WTC11 (cell line): ENCODE results near the gene PTPRN2. TPM values are rescaled to one million over a fixed set of nuclear protein-coding genes. Genes with fewer than 3 reads are reported as not detected.

Experiments
- ATAC-seq: fragments of 200-7000 bp; cut with Tn5 transposase; 2 replicates; pipeline ENCODE4 v1.10.0; 2021; ENCODE audit warnings: mild to moderate bottlenecking, moderate library complexity
- CTCF ChIA-PET: fragments of 300-600 bp; sonication (Branson Sonifier 250); formaldehyde crosslinking; loops from one replicate; lab custom pipeline; 2021; ENCODE audit warnings: antibody characterized with exemption; lab: Charles Lee
- POLR2A ChIA-PET: fragments of 350-600 bp; sonication (Branson Sonifier 250); formaldehyde crosslinking; loops from one replicate; lab custom pipeline; 2021; ENCODE audit warnings: antibody characterized with exemption; lab: Charles Lee
- DNase-seq: peaks from one replicate; pipeline ENCODE4 v3.0.0; 2021; ENCODE audit warnings: low spot score
- H3K27ac Mint-ChIP-seq: 2 replicates; pipeline ENCODE4 v1.8.0; 2021; ENCODE audit warnings: mixed read lengths
- H3K27me3 Mint-ChIP-seq: 2 replicates; pipeline ENCODE4 v1.8.0; 2021; ENCODE audit warnings: low read depth, mild to moderate bottlenecking, moderate library complexity, mixed read lengths
- H3K36me3 Mint-ChIP-seq: 2 replicates; pipeline ENCODE4 v1.8.0; 2021; ENCODE audit warnings: mixed read lengths
- H3K4me1 Mint-ChIP-seq: 2 replicates; pipeline ENCODE4 v1.8.0; 2022; ENCODE audit warnings: mixed read lengths
- H3K4me3 Mint-ChIP-seq: 2 replicates; pipeline ENCODE4 v1.8.0; 2021; ENCODE audit warnings: mild to moderate bottlenecking, moderate library complexity, mixed read lengths
- H3K9me3 Mint-ChIP-seq: 2 replicates; pipeline ENCODE4 v1.8.0; 2021; ENCODE audit warnings: mixed read lengths
- CBFB ChIP-seq: sonication (generic); formaldehyde crosslinking; IDR thresholded peaks from 2 replicates; pipeline ENCODE4 v1.8.1; 2022; ENCODE audit warnings: mild to moderate bottlenecking, low read depth, missing genetic modification reagents
- GRHL2 ChIP-seq: fragments of 250-450 bp; sonication (Bioruptor Pico); IDR thresholded peaks from 2 replicates; pipeline ENCODE4 v1.8.0; 2022; ENCODE audit warnings: mild to moderate bottlenecking, moderate library complexity; ENCODE audit not compliant: insufficient replicate concordance, severe bottlenecking
- MXD4 ChIP-seq: fragments of 250-450 bp; sonication (Bioruptor Pico); IDR thresholded peaks from 2 replicates; pipeline ENCODE4 v1.8.0; 2021; ENCODE audit warnings: mild to moderate bottlenecking, moderate library complexity, borderline replicate concordance
- NFE2L1 ChIP-seq: sonication (generic); formaldehyde crosslinking; IDR thresholded peaks from 2 replicates; pipeline ENCODE4 v1.8.1; 2023; ENCODE audit warnings: missing genetic modification reagents
- NFYB ChIP-seq: sonication (generic); formaldehyde crosslinking; conservative IDR thresholded peaks from 2 replicates; pipeline ENCODE4 v1.8.0; 2022; ENCODE audit warnings: low read depth, missing genetic modification reagents
- SP1 ChIP-seq: sonication (generic); formaldehyde crosslinking; conservative IDR thresholded peaks from 2 replicates; pipeline ENCODE4 v1.8.1; 2022; ENCODE audit warnings: missing genetic modification reagents
- TEAD1 ChIP-seq: sonication (generic); formaldehyde crosslinking; IDR thresholded peaks from 2 replicates; pipeline ENCODE4 v1.8.0; 2022; ENCODE audit warnings: mild to moderate bottlenecking, missing genetic modification reagents
- ZNF138 ChIP-seq: sonication (generic); formaldehyde crosslinking; conservative IDR thresholded peaks from 2 replicates; pipeline ENCODE4 v1.8.1; 2022; ENCODE audit warnings: mild to moderate bottlenecking, moderate library complexity, missing genetic modification reagents
- ZNF219 ChIP-seq: sonication (generic); formaldehyde crosslinking; IDR thresholded peaks from 2 replicates; pipeline ENCODE4 v1.8.0; 2023; ENCODE audit warnings: missing genetic modification reagents, mild to moderate bottlenecking, borderline replicate concordance
- ZNF232 ChIP-seq: sonication (generic); formaldehyde crosslinking; IDR thresholded peaks from 2 replicates; pipeline ENCODE4 v1.8.0; 2022; ENCODE audit warnings: mild to moderate bottlenecking, missing genetic modification reagents
- ZNF263 ChIP-seq: sonication (generic); formaldehyde crosslinking; IDR thresholded peaks from 2 replicates; pipeline ENCODE4 v1.8.1; 2022; ENCODE audit warnings: low read depth, mild to moderate bottlenecking, moderate library complexity, missing genetic modification reagents
- ZNF317 ChIP-seq: sonication (generic); formaldehyde crosslinking; IDR thresholded peaks from 2 replicates; pipeline ENCODE4 v1.8.1; 2023; ENCODE audit warnings: low read depth, mild to moderate bottlenecking, moderate library complexity, missing genetic modification reagents, borderline replicate concordance
- total RNA-seq: library from RNA; stranded (reverse); gene quantifications from 3 replicates; pipeline ENCODE4 v1.2.3, GENCODE V29; 2021
- TF ChIP-seq, protein P1 (sequence below): sonication (generic); formaldehyde crosslinking; IDR thresholded peaks from 2 replicates; pipeline ENCODE4 v1.8.1; 2022; ENCODE audit warnings: low read depth, mild to moderate bottlenecking, moderate library complexity, missing genetic modification reagents, borderline replicate concordance
- TF ChIP-seq, protein P2 (sequence below): sonication (generic); formaldehyde crosslinking; conservative IDR thresholded peaks from 2 replicates; pipeline ENCODE4 v1.8.1; 2023; ENCODE audit warnings: mild to moderate bottlenecking, low read depth, missing genetic modification reagents, moderate library complexity
- TF ChIP-seq, protein P3 (sequence below): sonication (generic); formaldehyde crosslinking; IDR thresholded peaks from 2 replicates; pipeline ENCODE4 v1.8.1; 2023; ENCODE audit warnings: mild to moderate bottlenecking, missing genetic modification reagents, moderate library complexity
- TF ChIP-seq, protein P4 (sequence below): sonication (generic); formaldehyde crosslinking; IDR thresholded peaks from 2 replicates; pipeline ENCODE4 v1.8.1; 2022; ENCODE audit warnings: mild to moderate bottlenecking, moderate library complexity, missing genetic modification reagents
- TF ChIP-seq, protein P5 (sequence below): sonication (generic); formaldehyde crosslinking; IDR thresholded peaks from 2 replicates; pipeline ENCODE4 v1.8.1; 2023; ENCODE audit warnings: mild to moderate bottlenecking, moderate library complexity, missing genetic modification reagents
- TF ChIP-seq, protein P6 (sequence below): sonication (generic); formaldehyde crosslinking; IDR thresholded peaks from 2 replicates; pipeline ENCODE4 v1.8.0; 2022; ENCODE audit warnings: missing genetic modification reagents

The PTPRN2 gene
- total RNA-seq, 1 experiment from 2014 or later: 4.7 TPM

DNA sequence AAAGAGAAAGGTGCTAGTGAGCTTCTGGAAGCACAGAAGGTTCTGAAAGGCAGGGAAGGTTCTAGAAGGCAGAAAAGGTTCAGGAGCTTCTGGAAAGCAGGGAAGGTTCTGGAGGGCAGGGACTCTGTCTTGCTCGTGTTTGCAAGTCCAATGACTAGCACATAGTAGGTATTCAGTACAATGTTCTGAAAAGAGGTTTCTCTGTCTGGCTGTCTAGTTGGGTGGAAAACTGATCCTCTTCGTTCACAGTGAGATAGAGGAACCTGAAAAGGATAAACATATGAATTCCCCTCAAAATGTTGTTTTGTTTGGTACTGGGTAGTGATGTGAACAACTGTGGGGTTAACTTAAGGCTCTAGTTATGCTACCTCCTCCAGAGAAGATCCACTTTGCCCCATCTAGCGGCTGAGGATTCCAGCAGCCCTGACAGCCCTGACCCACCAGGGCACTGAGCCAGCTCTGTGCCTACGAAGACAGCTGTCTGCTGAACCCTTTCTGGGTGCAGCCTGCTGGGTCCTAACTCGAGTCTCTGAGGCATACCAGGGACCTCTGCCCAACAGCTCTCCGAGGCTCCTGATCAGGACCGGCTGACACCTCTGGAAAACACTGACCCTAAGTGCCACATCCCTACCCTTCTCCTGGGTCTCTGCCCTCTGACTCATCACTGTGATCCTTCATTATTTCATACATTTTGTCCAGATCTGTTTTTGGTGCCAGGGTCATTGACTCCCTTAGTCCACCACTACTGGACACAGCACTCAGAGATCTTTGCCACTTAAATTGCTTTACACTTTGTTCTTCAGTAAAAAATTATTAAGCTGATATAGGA lies 15.4 kb downstream of the PTPRN2 start:
- Mint-ChIP-seq H3K9me3 (no peaks in the 10 kb centered on the region), H3K27me3 (peaks cover 45% of the 10 kb centered on the region), H3K36me3 (no peaks in the 10 kb centered on the region), H3K4me3 (no peak overlapping the region), H3K27ac (no peak overlapping the region), H3K4me1 (peaks cover 13% of the 10 kb centered on the region)
- ChIA-PET CTCF (interaction anchor here (0.6 to 1.5 kb wide), 9 partner anchors 9 to 176 kb away, joined by 3 to 6 read pairs (median 3); no protein-coding TSS in a partner anchor), POLR2A (no interaction called here)
- peak; percentile 51 for ATAC-seq
- no peak for DNase-seq
- TF ChIP-seq ZNF138 (CRISPR knock-in tag): no peak
- TF ChIP-seq MXD4 (CRISPR knock-in tag): no peak
- TF ChIP-seq ZNF317: no peak
- TF ChIP-seq ZNF263: no peak

DNA sequence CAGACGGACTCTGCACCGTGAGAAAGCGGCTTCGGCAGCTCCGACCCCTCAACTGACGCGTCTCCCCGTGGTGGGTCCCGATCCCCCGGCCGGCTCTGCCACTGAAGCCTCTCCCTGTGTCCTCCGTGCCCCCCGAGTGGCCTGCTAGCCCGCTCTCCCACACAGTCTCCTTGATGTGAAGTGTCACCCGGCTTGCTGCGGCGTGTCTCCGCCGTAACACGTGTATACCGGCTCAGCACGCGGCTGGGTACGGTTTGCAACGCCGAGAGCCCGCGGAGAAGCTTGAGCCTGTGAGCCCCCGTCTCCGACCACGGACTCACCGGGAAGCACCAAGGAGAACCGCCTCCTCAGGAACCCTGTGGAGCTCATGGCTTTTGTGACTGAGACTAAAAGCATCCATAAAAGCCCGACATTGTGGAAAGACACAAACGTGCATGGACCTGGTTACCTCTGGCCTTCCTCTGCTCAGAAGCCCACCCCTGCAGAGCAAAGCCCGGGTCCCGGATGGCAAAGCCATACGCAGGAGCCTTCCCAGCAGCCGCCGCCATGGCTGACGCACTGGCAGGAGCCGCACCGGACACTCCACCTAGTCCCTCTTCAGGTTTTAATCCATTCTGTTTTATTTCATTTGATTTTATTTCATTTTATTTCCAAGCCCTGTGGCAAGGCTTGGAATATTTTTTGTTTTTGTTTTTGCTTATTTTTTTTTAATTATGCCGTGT lies 17.0 kb downstream of the PTPRN2 start:
- Mint-ChIP-seq H3K4me1 (peaks cover 24% of the 10 kb centered on the region), H3K4me3 (peak overlapping the region; percentile 53), H3K36me3 (no peaks in the 10 kb centered on the region), H3K27ac (no peak overlapping the region), H3K27me3 (peaks cover 47% of the 10 kb centered on the region), H3K9me3 (no peaks in the 10 kb centered on the region)
- ATAC-seq: no peak
- ChIA-PET CTCF (interaction anchor here (0.6 kb wide), 1 partner anchor 280 kb away, joined by 3 read pairs; no protein-coding TSS in a partner anchor), POLR2A (no interaction called here)
- TF ChIP-seq, protein P1, sequence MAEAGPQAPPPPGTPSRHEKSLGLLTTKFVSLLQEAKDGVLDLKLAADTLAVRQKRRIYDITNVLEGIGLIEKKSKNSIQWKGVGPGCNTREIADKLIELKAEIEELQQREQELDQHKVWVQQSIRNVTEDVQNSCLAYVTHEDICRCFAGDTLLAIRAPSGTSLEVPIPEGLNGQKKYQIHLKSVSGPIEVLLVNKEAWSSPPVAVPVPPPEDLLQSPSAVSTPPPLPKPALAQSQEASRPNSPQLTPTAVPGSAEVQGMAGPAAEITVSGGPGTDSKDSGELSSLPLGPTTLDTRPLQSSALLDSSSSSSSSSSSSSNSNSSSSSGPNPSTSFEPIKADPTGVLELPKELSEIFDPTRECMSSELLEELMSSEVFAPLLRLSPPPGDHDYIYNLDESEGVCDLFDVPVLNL (CRISPR knock-in tag): no peak
- no peak for TF ChIP-seq ZNF263
- TF ChIP-seq, protein P2, sequence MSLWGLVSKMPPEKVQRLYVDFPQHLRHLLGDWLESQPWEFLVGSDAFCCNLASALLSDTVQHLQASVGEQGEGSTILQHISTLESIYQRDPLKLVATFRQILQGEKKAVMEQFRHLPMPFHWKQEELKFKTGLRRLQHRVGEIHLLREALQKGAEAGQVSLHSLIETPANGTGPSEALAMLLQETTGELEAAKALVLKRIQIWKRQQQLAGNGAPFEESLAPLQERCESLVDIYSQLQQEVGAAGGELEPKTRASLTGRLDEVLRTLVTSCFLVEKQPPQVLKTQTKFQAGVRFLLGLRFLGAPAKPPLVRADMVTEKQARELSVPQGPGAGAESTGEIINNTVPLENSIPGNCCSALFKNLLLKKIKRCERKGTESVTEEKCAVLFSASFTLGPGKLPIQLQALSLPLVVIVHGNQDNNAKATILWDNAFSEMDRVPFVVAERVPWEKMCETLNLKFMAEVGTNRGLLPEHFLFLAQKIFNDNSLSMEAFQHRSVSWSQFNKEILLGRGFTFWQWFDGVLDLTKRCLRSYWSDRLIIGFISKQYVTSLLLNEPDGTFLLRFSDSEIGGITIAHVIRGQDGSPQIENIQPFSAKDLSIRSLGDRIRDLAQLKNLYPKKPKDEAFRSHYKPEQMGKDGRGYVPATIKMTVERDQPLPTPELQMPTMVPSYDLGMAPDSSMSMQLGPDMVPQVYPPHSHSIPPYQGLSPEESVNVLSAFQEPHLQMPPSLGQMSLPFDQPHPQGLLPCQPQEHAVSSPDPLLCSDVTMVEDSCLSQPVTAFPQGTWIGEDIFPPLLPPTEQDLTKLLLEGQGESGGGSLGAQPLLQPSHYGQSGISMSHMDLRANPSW (CRISPR knock-in tag): no peak
- TF ChIP-seq SP1 (CRISPR knock-in tag): no peak
- TF ChIP-seq NFE2L1 (CRISPR knock-in tag): no peak
- TF ChIP-seq, protein P3, sequence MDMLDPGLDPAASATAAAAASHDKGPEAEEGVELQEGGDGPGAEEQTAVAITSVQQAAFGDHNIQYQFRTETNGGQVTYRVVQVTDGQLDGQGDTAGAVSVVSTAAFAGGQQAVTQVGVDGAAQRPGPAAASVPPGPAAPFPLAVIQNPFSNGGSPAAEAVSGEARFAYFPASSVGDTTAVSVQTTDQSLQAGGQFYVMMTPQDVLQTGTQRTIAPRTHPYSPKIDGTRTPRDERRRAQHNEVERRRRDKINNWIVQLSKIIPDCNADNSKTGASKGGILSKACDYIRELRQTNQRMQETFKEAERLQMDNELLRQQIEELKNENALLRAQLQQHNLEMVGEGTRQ (CRISPR knock-in tag): no peak
- TF ChIP-seq ZNF219 (CRISPR knock-in tag): no peak
- TF ChIP-seq CBFB (CRISPR knock-in tag): no peak
- no peak for TF ChIP-seq GRHL2 (CRISPR knock-in tag)
- TF ChIP-seq, protein P4, sequence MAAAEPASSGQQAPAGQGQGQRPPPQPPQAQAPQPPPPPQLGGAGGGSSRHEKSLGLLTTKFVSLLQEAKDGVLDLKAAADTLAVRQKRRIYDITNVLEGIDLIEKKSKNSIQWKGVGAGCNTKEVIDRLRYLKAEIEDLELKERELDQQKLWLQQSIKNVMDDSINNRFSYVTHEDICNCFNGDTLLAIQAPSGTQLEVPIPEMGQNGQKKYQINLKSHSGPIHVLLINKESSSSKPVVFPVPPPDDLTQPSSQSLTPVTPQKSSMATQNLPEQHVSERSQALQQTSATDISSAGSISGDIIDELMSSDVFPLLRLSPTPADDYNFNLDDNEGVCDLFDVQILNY: no peak
- TF ChIP-seq, protein P5, sequence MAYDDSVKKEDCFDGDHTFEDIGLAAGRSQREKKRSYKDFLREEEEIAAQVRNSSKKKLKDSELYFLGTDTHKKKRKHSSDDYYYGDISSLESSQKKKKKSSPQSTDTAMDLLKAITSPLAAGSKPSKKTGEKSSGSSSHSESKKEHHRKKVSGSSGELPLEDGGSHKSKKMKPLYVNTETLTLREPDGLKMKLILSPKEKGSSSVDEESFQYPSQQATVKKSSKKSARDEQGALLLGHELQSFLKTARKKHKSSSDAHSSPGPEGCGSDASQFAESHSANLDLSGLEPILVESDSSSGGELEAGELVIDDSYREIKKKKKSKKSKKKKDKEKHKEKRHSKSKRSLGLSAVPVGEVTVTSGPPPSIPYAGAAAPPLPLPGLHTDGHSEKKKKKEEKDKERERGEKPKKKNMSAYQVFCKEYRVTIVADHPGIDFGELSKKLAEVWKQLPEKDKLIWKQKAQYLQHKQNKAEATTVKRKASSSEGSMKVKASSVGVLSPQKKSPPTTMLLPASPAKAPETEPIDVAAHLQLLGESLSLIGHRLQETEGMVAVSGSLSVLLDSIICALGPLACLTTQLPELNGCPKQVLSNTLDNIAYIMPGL: no peak
- no peak for TF ChIP-seq TEAD1 (CRISPR knock-in tag)
- TF ChIP-seq NFYB (CRISPR knock-in tag): no peak
- TF ChIP-seq, protein P6, sequence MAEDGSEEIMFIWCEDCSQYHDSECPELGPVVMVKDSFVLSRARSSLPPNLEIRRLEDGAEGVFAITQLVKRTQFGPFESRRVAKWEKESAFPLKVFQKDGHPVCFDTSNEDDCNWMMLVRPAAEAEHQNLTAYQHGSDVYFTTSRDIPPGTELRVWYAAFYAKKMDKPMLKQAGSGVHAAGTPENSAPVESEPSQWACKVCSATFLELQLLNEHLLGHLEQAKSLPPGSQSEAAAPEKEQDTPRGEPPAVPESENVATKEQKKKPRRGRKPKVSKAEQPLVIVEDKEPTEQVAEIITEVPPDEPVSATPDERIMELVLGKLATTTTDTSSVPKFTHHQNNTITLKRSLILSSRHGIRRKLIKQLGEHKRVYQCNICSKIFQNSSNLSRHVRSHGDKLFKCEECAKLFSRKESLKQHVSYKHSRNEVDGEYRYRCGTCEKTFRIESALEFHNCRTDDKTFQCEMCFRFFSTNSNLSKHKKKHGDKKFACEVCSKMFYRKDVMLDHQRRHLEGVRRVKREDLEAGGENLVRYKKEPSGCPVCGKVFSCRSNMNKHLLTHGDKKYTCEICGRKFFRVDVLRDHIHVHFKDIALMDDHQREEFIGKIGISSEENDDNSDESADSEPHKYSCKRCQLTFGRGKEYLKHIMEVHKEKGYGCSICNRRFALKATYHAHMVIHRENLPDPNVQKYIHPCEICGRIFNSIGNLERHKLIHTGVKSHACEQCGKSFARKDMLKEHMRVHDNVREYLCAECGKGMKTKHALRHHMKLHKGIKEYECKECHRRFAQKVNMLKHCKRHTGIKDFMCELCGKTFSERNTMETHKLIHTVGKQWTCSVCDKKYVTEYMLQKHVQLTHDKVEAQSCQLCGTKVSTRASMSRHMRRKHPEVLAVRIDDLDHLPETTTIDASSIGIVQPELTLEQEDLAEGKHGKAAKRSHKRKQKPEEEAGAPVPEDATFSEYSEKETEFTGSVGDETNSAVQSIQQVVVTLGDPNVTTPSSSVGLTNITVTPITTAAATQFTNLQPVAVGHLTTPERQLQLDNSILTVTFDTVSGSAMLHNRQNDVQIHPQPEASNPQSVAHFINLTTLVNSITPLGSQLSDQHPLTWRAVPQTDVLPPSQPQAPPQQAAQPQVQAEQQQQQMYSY (CRISPR knock-in tag): no peak
- TF ChIP-seq ZNF232: no peak
- no peak for DNase-seq
